Activated T-cell treated with anti-CD3 and anti-CD28 coated beads, Interleukin-2, amount 50 U/mL, for 72 hours (primary cell): ENCODE data around the gene CGRRF1. TPM values are rescaled to one million over a fixed set of nuclear protein-coding genes. Genes with fewer than 3 reads are reported as not detected.

ENCODE experiments used
- ATAC-seq, 2 donors: fragments of 150-1000 bp; cut with Tn5 transposase; replicated peaks in 1 of 2; 2 replicates each; pipeline ENCODE4 v1.10.0; 2021; ENCODE audit warnings: moderate library complexity in 2 of 2, mild to moderate bottlenecking in 1 of 2
- DNase-seq, 2 donors: peaks; one replicate each; pipeline ENCODE4 v3.0.0; 2021 to 2022; ENCODE audit warnings: mixed read lengths in 1 of 2
- H3K27ac Mint-ChIP-seq: one replicate; pipeline ENCODE4 v1.8.0; 2022; ENCODE audit warnings: mild to moderate bottlenecking, moderate library complexity, mixed read lengths
- H3K27me3 Mint-ChIP-seq: one replicate; pipeline ENCODE4 v1.8.0; 2022; ENCODE audit warnings: low read depth, mixed read lengths
- H3K36me3 Mint-ChIP-seq, 2 donors: one replicate each; pipeline ENCODE4 v1.8.0; 2022; ENCODE audit warnings: mixed read lengths in 2 of 2, mild to moderate bottlenecking in 1 of 2; ENCODE audit not compliant: insufficient read depth in 2 of 2
- H3K4me1 Mint-ChIP-seq: one replicate; pipeline ENCODE4 v1.8.0; 2022; ENCODE audit warnings: low read depth, mixed read lengths
- H3K4me3 Mint-ChIP-seq, 2 donors: one replicate each; pipeline ENCODE4 v1.8.0; 2022; ENCODE audit warnings: mild to moderate bottlenecking in 2 of 2, mixed read lengths in 2 of 2, moderate library complexity in 2 of 2
- H3K9me3 Mint-ChIP-seq, 2 donors: one replicate each; pipeline ENCODE4 v1.8.0; 2022; ENCODE audit warnings: mixed read lengths in 2 of 2
- total RNA-seq, 2 donors: library from RNA; stranded (reverse); gene quantifications; one replicate each; pipeline ENCODE4 v1.2.3, GENCODE V29; 2022

CGRRF1 gene
- total RNA-seq, 2 donors from 2014 or later = 21.4 to 22.5 TPM

DNA sequence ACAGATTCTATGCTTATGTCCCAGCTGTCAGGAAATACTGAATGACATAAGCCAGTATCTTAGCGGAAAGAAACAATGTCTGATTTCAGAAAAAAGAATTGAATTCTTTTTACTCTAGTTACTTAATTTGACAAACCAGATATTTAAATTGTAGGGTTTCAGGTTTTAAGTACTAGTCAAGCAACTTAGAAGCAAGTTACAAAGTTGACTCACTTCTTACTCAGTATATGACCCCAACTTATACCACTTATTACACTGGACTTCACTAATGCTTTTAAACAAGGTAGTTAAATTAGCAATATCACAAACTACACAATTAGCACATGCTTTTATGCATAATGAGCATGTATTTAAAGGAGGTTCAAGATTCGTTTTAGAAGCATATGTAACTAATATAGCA lies 28.0 kb upstream of the CGRRF1 start:
- ATAC-seq = no peak
- Mint-ChIP-seq H3K9me3 (no peaks in the 10 kb centered on the region), H3K27ac (no peak overlapping the region), H3K4me3 (no peak overlapping the region), H3K4me1 (peaks cover 51% of the 10 kb centered on the region), H3K36me3 (peaks cover 7 to 18% of the 10 kb centered on the region in 2 donors), H3K27me3 (no peaks in the 10 kb centered on the region)
- no peak for DNase-seq

DNA sequence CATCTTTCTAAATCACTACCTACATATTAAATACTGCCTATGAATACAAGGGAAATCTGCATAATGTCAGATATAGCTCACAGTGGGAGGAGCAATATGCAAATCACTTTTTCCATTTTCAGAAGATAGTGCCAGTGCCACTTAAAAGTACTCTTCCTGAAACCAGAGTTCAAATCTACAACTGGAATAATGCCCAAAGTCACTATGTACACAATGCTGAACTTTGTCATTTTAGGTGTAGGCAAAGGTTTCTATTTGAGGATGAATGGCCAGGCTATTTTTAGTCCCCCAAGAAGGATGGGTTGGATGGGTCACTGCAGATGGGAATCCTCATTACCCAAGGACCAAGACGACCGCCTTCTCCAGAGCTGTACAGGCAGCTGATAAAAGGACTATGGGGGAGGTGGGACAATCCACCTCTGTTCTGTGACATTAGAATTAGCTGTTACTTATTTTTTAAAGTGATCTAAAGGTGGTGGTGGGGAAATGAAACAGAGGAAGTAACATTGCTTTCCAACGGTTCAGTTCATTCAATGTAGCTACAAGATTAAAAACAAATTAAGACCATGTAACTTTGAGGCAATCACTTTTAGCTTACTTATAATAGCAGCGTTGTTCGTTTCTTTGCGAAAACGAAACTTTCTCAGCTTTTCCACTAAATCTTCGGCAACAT lies 26.5 kb upstream of the CGRRF1 start:
- no peaks in the 10 kb centered on the region for H3K9me3 Mint-ChIP-seq
- peaks cover 11 to 16% of the 10 kb centered on the region in 2 donors for H3K36me3 Mint-ChIP-seq
- ATAC-seq = peak in 1 of 2 donors; percentile 17
- H3K4me3 Mint-ChIP-seq = peak overlapping the region in 1 of 2 donors; percentile 36
- H3K4me1 Mint-ChIP-seq = peaks cover 58% of the 10 kb centered on the region
- no peaks in the 10 kb centered on the region for H3K27me3 Mint-ChIP-seq
- DNase-seq = no peak
- peak overlapping the region; percentile 55 for H3K27ac Mint-ChIP-seq

DNA sequence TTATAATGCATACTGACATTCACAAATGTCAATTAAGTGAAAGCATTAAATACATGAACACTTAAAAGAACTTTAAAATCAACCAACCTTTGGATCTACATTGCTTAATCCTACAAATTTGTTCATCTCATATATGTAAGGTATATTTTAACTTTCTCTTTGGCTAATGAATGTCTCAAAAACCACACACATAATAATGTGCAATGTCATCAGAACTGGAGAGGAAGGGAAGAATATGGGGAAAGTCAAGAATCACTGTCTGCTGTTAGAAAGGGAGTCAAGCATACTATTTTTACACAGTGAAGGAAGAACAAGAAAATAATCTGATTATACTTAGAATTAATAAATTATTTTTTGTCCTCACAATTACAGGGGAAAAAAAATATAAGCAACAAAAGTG lies 25.9 kb upstream of the CGRRF1 start:
- Mint-ChIP-seq H3K4me3 (peak overlapping the region in 1 of 2 donors; percentile 36), H3K27ac (peak overlapping the region; percentile 13), H3K27me3 (no peaks in the 10 kb centered on the region), H3K36me3 (peaks cover 10 to 15% of the 10 kb centered on the region in 2 donors), H3K9me3 (no peaks in the 10 kb centered on the region), H3K4me1 (peaks cover 58% of the 10 kb centered on the region)
- DNase-seq (no peak), ATAC-seq (no peak)

DNA sequence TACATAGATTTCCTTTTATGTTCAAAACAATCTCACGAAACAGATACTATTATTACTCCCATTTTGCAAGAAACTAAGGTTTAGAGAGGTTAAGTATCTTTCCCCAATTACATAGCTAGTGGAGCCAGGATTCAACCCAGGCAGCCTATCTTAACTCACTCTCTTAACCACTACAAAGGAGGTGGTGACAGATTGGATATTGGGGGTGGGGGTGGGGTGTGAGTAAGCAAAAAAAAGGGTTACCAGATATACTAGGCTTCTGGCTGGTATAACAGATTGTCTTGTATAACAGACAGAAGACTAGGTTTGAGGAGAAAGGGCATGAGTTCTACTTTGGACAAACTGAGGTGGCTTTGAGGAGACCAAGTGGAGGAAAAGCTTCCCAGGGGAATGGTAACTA lies 23.0 kb upstream of the CGRRF1 start:
- Mint-ChIP-seq H3K36me3 (peaks cover 10 to 11% of the 10 kb centered on the region in 2 donors), H3K4me3 (peak overlapping the region; percentile 81 to 87), H3K27me3 (no peaks in the 10 kb centered on the region), H3K4me1 (peaks cover 73% of the 10 kb centered on the region), H3K9me3 (no peaks in the 10 kb centered on the region), H3K27ac (peak overlapping the region; percentile 38)
- DNase-seq (no peak), ATAC-seq (no peak)

DNA sequence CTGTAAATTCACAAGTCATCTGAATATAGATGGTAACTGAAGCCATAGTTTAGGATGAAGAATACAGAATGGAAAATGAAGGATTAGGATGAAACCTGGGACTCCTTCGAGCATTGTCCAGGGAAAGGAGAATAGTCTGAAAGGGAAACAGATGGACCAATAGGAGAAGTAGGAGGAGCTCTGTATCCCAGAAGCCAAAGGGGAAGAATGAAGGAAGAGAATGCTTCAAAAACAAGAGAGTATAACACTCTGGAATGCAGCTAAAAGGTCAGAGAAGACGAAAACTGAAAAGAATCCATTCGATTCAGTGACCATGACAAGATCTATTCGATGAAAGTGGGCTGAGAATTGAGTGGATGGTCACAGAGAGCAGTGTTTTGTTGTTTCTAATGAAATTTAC lies 21.9 kb upstream of the CGRRF1 start:
- H3K4me1 Mint-ChIP-seq = peaks cover 67% of the 10 kb centered on the region

DNA sequence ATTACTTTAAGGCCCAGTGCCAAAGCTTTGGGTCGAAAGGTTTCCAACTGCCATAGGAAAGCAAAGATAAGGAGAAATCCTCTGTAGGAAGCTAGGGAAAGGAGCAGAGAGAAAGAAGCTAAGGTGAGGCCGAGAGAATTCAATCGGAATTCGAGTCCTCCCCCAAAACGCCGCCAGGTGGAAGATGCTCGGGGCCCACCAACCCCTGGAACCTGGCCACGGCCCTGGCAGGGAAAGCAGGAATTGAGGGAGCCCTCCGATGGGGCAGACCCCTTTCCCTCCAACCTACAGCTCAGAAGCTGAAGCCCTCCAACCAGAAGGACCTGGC lies 21.4 kb upstream of the CGRRF1 start:
- ATAC-seq = peak in 1 of 2 donors; percentile 26
- H3K36me3 Mint-ChIP-seq = peaks cover 1 to 7% of the 10 kb centered on the region in 2 donors
- peak overlapping the region; percentile 81 to 87 for H3K4me3 Mint-ChIP-seq
- H3K4me1 Mint-ChIP-seq = peaks cover 62% of the 10 kb centered on the region
- no peak for DNase-seq
- no peaks in the 10 kb centered on the region for H3K27me3 Mint-ChIP-seq
- H3K9me3 Mint-ChIP-seq = no peaks in the 10 kb centered on the region
- peak overlapping the region; percentile 83 for H3K27ac Mint-ChIP-seq

More for the DNA sequence above, 21.9 kb upstream of the CGRRF1 start:
- ATAC-seq (no peak), DNase-seq (no peak)
- H3K27me3 Mint-ChIP-seq = no peaks in the 10 kb centered on the region
- H3K9me3 Mint-ChIP-seq = no peaks in the 10 kb centered on the region
- peaks cover 5 to 11% of the 10 kb centered on the region in 2 donors for H3K36me3 Mint-ChIP-seq
- peak overlapping the region; percentile 83 for H3K27ac Mint-ChIP-seq
- peak overlapping the region; percentile 81 to 87 for H3K4me3 Mint-ChIP-seq

DNA sequence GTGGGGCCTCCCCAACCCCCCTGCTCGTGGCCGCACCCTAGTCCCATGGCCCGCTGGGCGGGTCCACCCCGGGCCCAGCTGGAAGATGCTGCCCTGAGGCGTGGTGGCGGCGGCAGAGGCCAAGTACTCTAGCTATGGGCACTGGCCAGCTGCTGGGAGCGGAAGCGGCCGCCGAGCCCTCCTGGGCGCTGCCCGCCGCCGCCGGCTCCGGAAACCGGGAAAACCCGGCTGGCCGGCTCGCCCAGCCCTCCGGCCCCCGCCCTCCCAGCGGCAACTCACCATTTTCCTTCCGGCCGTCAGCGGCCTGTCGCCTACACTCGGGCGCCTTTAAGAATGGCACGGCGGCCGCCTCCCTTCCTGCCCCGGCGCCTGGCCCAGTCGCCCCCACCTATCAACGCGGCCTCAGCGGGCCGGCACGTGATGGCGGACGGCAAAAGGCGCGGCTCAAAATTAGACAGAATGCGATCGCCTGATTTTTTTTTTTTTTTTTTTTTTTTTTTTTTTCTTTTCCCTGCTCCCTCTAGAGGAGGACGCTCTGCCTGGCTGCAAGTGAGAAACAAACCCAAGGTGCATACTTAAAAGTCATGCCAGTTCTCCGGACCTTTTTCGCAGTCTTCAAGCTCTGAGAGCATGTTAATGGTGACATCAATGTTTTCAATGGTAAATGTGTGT lies 20.9 kb upstream of the CGRRF1 start, which contains the start of gene GMFB:
Gene GMFB, minus strand, starts transcription at position 335 of the 672 bp plus-strand sequence. Its CDS starts 53 bp downstream, at position 282.
- peaks cover 1 to 7% of the 10 kb centered on the region in 2 donors for H3K36me3 Mint-ChIP-seq
- peak within 1 kb of the TSS; percentile 92 for H3K27ac Mint-ChIP-seq
- DNase-seq (peak; percentile 88 to 89), ATAC-seq (peak; percentile 96 to 97)
- H3K4me1 Mint-ChIP-seq = peaks cover 57% of the 10 kb centered on the region
- H3K4me3 Mint-ChIP-seq = peak within 1 kb of the TSS; percentile 83 to 87
- no peaks in the 10 kb centered on the region for H3K9me3 Mint-ChIP-seq
- H3K27me3 Mint-ChIP-seq = no peaks in the 10 kb centered on the region

DNA sequence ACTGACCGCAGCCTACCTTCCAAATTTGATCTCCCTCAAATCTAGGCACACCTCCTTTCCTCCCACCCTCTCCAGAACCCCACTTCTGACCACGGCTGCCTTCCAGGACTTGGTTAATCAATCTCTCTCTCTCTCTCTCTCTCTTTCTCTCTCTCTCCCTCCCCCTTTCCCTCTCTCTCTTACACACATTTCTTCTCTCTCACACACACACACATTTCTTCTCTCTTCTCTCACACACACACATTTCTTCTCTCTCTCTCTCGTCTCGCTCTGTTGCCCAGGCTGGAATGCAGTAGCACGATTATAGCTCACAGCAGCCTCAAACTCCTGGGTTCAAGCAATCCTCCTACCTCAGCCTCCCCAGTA lies 20.4 kb upstream of the CGRRF1 start:
- Mint-ChIP-seq H3K9me3 (no peaks in the 10 kb centered on the region), H3K4me3 (peak overlapping the region; percentile 83 to 87), H3K27ac (peak overlapping the region; percentile 92), H3K27me3 (no peaks in the 10 kb centered on the region), H3K36me3 (peaks cover 1 to 6% of the 10 kb centered on the region in 2 donors), H3K4me1 (peaks cover 52% of the 10 kb centered on the region)
- no peak for ATAC-seq
- no peak for DNase-seq

DNA sequence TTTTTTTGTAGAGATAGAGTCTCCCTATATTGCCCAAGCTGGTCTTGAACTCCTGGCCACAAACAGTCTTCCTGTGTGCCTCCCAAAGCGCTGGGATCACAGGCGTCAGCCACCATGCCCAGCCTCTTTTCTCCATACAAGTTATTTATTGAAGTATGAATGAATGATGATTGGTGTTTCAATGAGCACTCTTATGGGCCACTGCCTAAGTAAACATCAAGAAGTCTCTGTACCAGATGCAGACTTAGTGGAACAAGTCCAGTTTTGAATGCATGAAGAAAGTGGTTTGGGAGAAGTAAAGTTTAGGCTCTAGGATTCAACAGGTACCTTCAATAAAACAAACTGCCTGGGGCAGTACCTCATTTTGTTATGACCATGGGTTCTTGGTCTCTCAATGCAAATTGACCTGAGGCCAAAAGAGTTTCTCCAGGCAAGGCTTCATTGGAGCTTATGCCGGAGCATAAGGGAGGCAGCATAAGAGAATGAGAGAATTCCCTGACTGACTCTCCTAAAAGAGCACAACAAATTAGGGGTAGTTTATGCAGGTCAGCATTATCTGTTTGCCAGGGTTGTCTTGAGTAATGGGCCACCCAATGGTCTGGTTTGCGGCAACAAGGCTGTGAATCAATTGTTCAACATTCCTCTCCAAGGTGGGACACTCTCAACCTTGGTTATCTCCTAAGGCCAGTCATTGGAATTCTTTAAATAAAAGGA lies 19.8 kb upstream of the CGRRF1 start:
- no peak for DNase-seq
- H3K27me3 Mint-ChIP-seq = no peaks in the 10 kb centered on the region
- peaks cover 1 to 6% of the 10 kb centered on the region in 2 donors for H3K36me3 Mint-ChIP-seq

DNA sequence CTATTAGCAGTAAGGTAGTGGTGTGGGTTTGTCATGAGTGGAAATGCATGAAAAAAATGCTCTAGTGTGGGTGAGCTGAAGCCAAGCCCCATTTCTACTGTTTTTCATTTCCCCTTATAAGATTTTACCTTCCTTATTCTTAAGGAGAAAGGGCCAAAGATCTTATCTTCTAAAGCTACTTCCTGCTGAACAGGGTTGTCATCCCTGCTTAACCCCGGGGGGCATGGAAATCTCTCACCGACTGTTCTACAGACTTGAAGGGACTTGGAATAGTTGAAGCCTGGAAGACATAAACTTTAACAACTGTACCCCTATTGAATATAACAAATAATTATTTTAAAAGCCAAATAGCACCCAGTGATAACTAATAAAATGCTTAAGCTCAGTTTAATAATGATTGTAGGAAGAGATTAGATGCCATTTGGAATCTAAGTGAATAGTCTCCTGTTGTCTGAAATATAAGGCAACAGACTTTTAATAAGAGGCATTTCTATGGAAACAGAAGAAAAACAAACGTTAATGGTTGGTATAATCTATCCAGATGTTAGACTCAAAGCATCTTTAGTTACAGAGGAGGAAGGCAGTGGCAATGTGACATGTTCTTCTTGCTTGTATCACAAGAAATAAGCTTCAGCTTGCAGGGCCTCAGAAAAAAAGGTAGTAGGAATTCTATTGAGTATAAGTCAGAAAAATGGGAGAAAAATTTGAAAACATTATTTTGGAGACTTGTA lies 19.1 kb upstream of the CGRRF1 start:
- H3K27me3 Mint-ChIP-seq = no peaks in the 10 kb centered on the region
- ATAC-seq = no peak
- no peak overlapping the region for H3K4me3 Mint-ChIP-seq

More for the DNA sequence above, 19.8 kb upstream of the CGRRF1 start:
- H3K9me3 Mint-ChIP-seq = no peaks in the 10 kb centered on the region
- peak overlapping the region; percentile 83 to 87 for H3K4me3 Mint-ChIP-seq
- H3K27ac Mint-ChIP-seq = peak overlapping the region; percentile 92
- ATAC-seq = no peak
- peaks cover 46% of the 10 kb centered on the region for H3K4me1 Mint-ChIP-seq

DNA sequence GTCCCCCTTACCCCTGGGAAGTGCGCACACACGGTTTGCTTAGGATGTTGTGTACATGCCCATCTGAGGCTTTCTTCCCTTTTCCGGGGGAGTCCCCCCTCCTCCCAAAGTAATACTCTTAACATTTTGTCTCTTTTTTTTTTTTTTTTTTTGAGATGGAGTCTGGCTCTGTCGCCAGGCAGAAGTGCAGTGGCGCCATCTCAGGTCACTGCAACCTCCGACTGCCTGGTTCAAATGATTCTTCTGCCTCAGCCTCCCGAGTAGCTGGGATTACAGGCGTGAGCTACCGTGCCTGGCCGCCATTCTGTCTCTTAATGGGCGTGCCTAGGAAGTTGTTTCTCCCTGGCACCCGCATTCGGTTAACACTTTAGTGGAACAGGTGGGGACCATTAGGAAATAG lies 16.4 kb upstream of the CGRRF1 start:
- ATAC-seq (no peak), DNase-seq (no peak)
- H3K27ac Mint-ChIP-seq = no peak overlapping the region
- H3K4me3 Mint-ChIP-seq = no peak overlapping the region
- peaks cover 0 to 1% of the 10 kb centered on the region in 2 donors for H3K36me3 Mint-ChIP-seq
- H3K9me3 Mint-ChIP-seq = no peaks in the 10 kb centered on the region
- peaks cover 21% of the 10 kb centered on the region for H3K4me1 Mint-ChIP-seq
- H3K27me3 Mint-ChIP-seq = peaks cover 5% of the 10 kb centered on the region

More for the DNA sequence above, 19.1 kb upstream of the CGRRF1 start:
- peaks cover 39% of the 10 kb centered on the region for H3K4me1 Mint-ChIP-seq
- H3K9me3 Mint-ChIP-seq = no peaks in the 10 kb centered on the region
- DNase-seq = no peak
- H3K27ac Mint-ChIP-seq = no peak overlapping the region
- H3K36me3 Mint-ChIP-seq = peaks cover 1 to 6% of the 10 kb centered on the region in 2 donors

DNA sequence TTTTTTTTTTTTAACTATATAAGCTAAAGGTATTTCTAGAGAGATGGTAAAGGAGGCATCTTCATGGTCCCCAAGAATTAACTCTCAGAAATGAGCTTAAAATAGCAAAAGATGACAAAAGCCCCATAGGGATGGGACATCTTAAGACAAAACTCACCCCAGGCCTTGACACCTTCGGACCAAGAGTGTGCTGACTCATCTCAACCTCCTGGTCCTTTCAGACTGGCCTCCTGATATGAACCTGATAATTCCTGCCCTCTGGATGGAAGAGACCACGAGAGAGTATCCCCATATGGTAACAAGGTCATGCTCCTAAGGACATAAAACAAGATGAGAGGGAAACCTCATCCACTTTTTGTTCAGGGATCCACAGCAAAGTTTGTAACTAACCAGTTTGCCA lies 12.5 kb upstream of the CGRRF1 start:
- Mint-ChIP-seq H3K9me3 (no peaks in the 10 kb centered on the region), H3K4me1 (peaks cover 6% of the 10 kb centered on the region), H3K36me3 (no peaks in the 10 kb centered on the region), H3K27me3 (peaks cover 27% of the 10 kb centered on the region), H3K27ac (no peak overlapping the region), H3K4me3 (no peak overlapping the region)
- no peak for ATAC-seq
- no peak for DNase-seq
